Left ventricle myocardium inferior (tissue), 1 donor: ENCODE data around the gene XBP1. TPM values are rescaled to one million over a fixed set of nuclear protein-coding genes. Genes with fewer than 3 reads are reported as not detected.
"Not testable (repeated sequence)": the region's sequence is repeated elsewhere in the genome, so short reads cannot be mapped to it uniquely, and the experiment has no call there.

Source experiments
- DNase-seq: peaks from one replicate; pipeline ENCODE4 v3.0.0-alpha.2; 2020
- H3K27ac ChIP-seq: fragments of 200-600 bp; replicated peaks from 2 replicates; pipeline ENCODE4 v1.8.0; 2021
- H3K27me3 ChIP-seq: fragments of 200-600 bp; 2 replicates; pipeline ENCODE4 v1.8.0; 2021; ENCODE audit warnings: low read depth
- H3K36me3 ChIP-seq: fragments of 200-600 bp; 2 replicates; pipeline ENCODE4 v1.8.0; 2021
- H3K4me1 ChIP-seq: fragments of 200-600 bp; 2 replicates; pipeline ENCODE4 v1.8.0; 2021
- H3K4me3 ChIP-seq: fragments of 200-600 bp; 2 replicates; pipeline ENCODE4 v1.8.0; 2021; ENCODE audit warnings: mild to moderate bottlenecking, moderate library complexity
- H3K9me3 ChIP-seq: fragments of 200-600 bp; replicated peaks from 2 replicates; pipeline ENCODE4 v1.8.0; 2021
- intact Hi-C: fragments of 100-400 bp; cut with micrococcal nuclease; formaldehyde crosslinking; loops from one replicate; pipeline ENCODE4 v1.11.0; 2022
- total RNA-seq: library from RNA; stranded (reverse); fragmentation: NEBNext Ultra II Directional; extraction: Animal tissue kit (Norgen Biotek cat#: 25700); gene quantifications from one replicate; pipeline ENCODE4 v1.2.1, GENCODE V29; 2021
- TF ChIP-seq, protein P1 (sequence below): fragments of 200-600 bp; IDR thresholded peaks from 2 replicates; pipeline ENCODE4 v1.8.0; 2021; ENCODE audit warnings: antibody characterized with exemption, mild to moderate bottlenecking, borderline replicate concordance
- donor health status: DM: no; HTN: yes; CAD: no; lungs with severe emphysema.

The XBP1 gene
- total RNA-seq, 1 donor from 2014 or later, result 75.9 TPM

DNA sequence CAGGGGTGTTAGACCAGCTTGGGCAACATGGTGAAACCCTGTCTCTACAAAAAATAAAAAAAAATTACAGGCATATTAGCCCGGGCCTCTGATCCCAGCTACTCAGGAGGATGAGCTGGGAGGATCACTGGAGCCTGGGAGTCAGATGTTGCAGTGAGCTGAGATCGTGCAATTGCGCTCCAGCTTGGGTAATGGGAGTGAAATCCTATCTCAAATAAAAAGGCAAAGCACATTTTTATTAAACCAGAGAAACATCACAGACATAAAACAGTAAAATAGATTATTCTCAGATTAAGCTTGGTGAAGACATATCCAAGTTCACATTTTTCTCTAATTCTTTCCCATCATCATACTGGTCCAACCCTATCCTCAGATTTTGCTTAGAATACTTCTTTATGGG, 30.1 kb upstream of the XBP1 start:
- TF ChIP-seq, protein P1, sequence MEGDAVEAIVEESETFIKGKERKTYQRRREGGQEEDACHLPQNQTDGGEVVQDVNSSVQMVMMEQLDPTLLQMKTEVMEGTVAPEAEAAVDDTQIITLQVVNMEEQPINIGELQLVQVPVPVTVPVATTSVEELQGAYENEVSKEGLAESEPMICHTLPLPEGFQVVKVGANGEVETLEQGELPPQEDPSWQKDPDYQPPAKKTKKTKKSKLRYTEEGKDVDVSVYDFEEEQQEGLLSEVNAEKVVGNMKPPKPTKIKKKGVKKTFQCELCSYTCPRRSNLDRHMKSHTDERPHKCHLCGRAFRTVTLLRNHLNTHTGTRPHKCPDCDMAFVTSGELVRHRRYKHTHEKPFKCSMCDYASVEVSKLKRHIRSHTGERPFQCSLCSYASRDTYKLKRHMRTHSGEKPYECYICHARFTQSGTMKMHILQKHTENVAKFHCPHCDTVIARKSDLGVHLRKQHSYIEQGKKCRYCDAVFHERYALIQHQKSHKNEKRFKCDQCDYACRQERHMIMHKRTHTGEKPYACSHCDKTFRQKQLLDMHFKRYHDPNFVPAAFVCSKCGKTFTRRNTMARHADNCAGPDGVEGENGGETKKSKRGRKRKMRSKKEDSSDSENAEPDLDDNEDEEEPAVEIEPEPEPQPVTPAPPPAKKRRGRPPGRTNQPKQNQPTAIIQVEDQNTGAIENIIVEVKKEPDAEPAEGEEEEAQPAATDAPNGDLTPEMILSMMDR, result no peak
- DNase-seq, result no peak
- Histone ChIP-seq H3K27ac (no peak overlapping the region), H3K36me3 (peaks cover 4% of the 10 kb centered on the region), H3K4me3 (no peak overlapping the region), H3K4me1 (peaks cover 11% of the 10 kb centered on the region), H3K9me3 (no peaks in the 10 kb centered on the region), H3K27me3 (no peaks in the 10 kb centered on the region)
- intact Hi-C loops, result loop anchor here (5.0 kb wide), 1 partner anchor 228 kb away; no protein-coding TSS in a partner anchor

DNA sequence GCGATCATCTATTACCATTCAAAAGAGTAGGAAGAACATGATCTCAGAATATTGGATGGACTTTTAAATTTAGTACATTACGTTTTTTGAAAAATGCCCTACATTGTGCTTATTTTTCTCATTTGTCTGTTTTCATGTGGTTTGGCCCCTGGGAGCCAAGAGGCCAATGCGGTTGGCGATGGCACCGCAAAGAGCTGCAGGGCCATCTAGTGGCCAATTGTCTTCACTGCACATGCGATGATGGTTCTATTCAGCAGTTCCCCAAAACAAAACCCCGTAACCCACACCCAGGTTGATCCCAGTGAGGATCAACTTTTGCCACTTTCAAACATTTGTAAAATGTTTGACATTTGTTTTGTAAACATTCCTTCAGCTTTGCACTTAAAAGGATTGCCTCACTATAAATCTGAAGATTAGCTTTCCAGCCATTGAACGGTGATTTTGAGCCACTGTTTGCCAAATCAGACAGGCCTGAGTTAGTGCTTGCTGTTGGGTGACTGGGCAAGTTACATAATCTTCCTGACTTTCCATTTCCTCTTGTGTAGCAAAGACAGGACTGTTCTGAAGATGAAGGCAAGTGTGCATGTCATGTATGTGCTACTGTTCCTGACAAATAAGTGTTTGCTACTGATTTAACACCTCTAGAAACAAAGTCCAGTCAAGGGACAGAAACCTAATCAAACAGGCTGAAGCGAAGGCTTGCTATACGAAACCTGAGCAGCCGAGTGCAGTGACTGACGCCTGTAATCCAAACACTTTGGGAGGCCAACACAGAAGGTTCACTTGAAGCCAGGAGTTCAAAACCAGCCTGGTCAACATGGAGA, 29.2 kb upstream of the XBP1 start:
- Histone ChIP-seq H3K27ac (no peak overlapping the region), H3K9me3 (no peaks in the 10 kb centered on the region), H3K4me3 (no peak overlapping the region), H3K36me3 (peaks cover 11% of the 10 kb centered on the region), H3K4me1 (peaks cover 11% of the 10 kb centered on the region), H3K27me3 (no peaks in the 10 kb centered on the region)
- peak; percentile 70 for DNase-seq
- intact Hi-C loops, result loop anchor here (5.0 kb wide), 1 partner anchor 227 kb away; no protein-coding TSS in a partner anchor
- TF ChIP-seq, protein P1, result peak; percentile 99

DNA sequence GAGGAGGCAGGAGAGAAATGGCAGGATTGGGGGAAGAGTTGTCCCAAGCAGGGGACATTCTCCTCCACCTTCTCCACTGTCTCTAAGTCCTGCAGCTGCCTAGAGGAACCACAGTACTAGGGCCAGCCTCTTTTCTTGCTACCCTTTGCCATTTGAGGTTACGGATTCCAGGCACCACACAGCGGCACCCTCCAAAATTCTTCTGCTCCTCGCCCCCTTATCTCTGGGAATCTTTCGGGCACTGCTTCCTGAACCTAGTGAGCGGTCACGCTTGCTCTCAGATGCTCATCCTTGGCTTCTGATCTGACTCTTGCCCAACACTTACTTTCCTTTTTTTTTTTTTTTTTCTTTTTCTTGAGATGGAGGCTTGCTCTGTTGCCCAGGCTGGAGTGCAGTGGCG, 26.6 kb upstream of the XBP1 start:
- H3K36me3 ChIP-seq, result peaks cover 14% of the 10 kb centered on the region
- H3K4me3 ChIP-seq, result no peak overlapping the region
- no peak for DNase-seq
- no peaks in the 10 kb centered on the region for H3K9me3 ChIP-seq
- H3K27ac ChIP-seq, result no peak overlapping the region
- no peaks in the 10 kb centered on the region for H3K27me3 ChIP-seq
- peaks cover 11% of the 10 kb centered on the region for H3K4me1 ChIP-seq
- TF ChIP-seq, protein P1, result no peak
- intact Hi-C loops, result no loop called here

DNA sequence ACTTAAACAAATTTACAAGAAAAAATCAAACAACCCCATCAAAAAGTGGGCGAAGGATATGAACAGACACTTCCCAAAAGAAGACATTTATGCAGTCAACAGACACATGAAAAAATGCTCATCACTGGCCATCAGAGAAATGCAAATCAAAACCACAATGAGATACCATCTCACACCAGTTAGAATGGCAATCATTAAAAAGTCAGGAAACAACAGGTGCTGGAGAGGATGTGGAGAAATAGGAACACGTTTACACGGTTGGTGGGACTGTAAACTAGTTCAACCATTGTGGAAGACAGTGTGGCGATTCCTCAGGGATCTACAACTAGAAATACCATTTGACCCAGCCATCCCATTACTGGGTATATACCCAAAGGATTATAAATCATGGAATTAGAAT, 26.1 kb upstream of the XBP1 start:
- H3K27ac ChIP-seq, DNase-seq, H3K27me3 ChIP-seq, intact Hi-C loops, H3K4me3 ChIP-seq, H3K9me3 ChIP-seq: not testable (repeated sequence)
- H3K36me3 ChIP-seq, result peaks cover 18% of the 10 kb centered on the region
- H3K4me1 ChIP-seq, result peaks cover 11% of the 10 kb centered on the region

DNA sequence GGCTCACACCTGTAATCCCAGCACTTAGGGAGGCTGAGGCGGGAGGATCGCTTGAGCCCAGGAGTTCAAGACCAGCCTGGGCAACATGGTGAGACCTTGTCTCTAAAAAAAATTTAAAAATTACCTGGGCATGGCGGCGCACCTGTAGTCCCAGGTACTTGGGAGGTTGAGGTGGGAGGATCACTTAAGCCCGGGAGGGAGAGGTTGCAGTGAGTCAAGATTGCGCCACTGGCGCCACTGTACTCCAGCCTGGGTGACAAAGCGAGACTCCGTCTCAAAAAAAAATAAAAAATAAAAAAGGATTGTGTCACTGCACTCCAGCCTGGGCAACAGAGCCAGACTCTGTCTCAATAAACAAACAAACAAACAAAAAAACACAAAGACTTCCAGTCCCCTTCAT, 24.1 kb upstream of the XBP1 start:
- intact Hi-C loops, H3K4me3 ChIP-seq, H3K27ac ChIP-seq, H3K27me3 ChIP-seq, DNase-seq, H3K9me3 ChIP-seq, H3K4me1 ChIP-seq: not testable (repeated sequence)
- H3K36me3 ChIP-seq, result peaks cover 18% of the 10 kb centered on the region

DNA sequence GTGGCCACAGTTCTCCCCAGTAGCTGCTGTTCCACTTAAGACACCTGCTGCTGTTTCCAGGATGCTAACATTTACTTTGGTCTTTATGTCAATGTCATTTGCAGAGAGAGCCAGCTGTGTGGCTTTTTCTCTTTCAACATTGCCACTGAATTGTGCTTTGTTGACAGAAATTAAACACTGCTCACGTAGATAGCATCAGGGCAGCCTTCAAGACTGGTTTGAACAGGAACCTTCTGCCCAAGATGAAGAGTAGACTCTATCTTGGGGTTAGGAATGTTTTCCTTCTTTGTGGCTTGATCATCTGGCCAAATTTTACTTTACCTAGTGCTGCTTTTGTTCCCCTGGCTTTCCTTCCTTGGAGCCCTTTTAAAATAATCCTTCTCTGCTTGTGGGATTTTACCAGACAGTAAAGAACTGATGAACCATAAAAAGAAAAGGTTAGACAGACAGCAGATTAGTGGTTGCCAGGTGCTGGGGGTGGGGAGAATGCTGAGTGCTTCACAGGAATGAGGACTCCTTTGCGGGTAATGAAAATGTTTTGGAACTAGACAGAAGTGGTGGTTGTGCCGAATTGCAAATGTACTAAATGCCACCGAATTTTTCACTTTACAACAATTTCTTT, 22.7 kb upstream of the XBP1 start:
- H3K27me3 ChIP-seq, result no peaks in the 10 kb centered on the region
- H3K4me1 ChIP-seq, result peaks cover 16% of the 10 kb centered on the region
- no peak for DNase-seq
- peaks cover 18% of the 10 kb centered on the region for H3K36me3 ChIP-seq
- intact Hi-C loops, result no loop called here
- TF ChIP-seq, protein P1, result no peak
- H3K27ac ChIP-seq, result no peak overlapping the region
- no peak overlapping the region for H3K4me3 ChIP-seq
- no peaks in the 10 kb centered on the region for H3K9me3 ChIP-seq
